ENCODE data around the gene CRTAP.
"Not testable (repeated sequence)": the region's sequence is repeated elsewhere in the genome, so short reads cannot be mapped to it uniquely, and the experiment has no call there.

The CRTAP gene

GRCh38 chr3:33113772-33114621 is at the start of gene CRTAP:
Gene CRTAP (plus strand): TSS chr3:33114014. CDS start chr3:33114078, 64 bp downstream.
- DNase-seq, result peak; percentile 89

- peak; percentile 33 for DNase-seq
Measured at GRCh38 chr3:33064929-33065328, 48.9 kb upstream of the CRTAP start.

- no peak for DNase-seq
Measured at GRCh38 chr3:33067484-33067883, 46.3 kb upstream of the CRTAP start.

- not testable (repeated sequence) for DNase-seq
Measured at GRCh38 chr3:33069862-33070261, 44.0 kb upstream of the CRTAP start.

GRCh38 chr3:33071181-33071580 is 42.6 kb upstream of the CRTAP start:
- no peak for DNase-seq

GRCh38 chr3:33071946-33072345 is 41.9 kb upstream of the CRTAP start:
- DNase-seq, result no peak

- DNase-seq, result peak; percentile 67
Measured at GRCh38 chr3:33074217-33075067, 39.4 kb upstream of the CRTAP start.

- DNase-seq, result no peak
Measured at GRCh38 chr3:33075995-33076394, 37.8 kb upstream of the CRTAP start.

GRCh38 chr3:33076952-33077351 is 36.9 kb upstream of the CRTAP start:
- no peak for DNase-seq

GRCh38 chr3:33077976-33078375 is 35.8 kb upstream of the CRTAP start:
- no peak for DNase-seq

- not testable (repeated sequence) for DNase-seq
Measured at GRCh38 chr3:33079813-33080212, 34.0 kb upstream of the CRTAP start.

GRCh38 chr3:33081812-33082211 is 32.0 kb upstream of the CRTAP start:
- DNase-seq, result no peak

GRCh38 chr3:33083958-33084357 is 29.9 kb upstream of the CRTAP start:
- no peak for DNase-seq

- no peak for DNase-seq
Measured at GRCh38 chr3:33088691-33089090, 25.1 kb upstream of the CRTAP start.

- no peak for DNase-seq
Measured at GRCh38 chr3:33089515-33089914, 24.3 kb upstream of the CRTAP start.

GRCh38 chr3:33091746-33092145 is 22.1 kb upstream of the CRTAP start:
- DNase-seq, result no peak

GRCh38 chr3:33092496-33093254 is 21.1 kb upstream of the CRTAP start:
- no peak for DNase-seq

- no peak for DNase-seq
Measured at GRCh38 chr3:33093847-33094246, 20.0 kb upstream of the CRTAP start.

GRCh38 chr3:33095436-33095835 is 18.4 kb upstream of the CRTAP start:
- DNase-seq, result no peak

GRCh38 chr3:33096093-33096868 is 17.5 kb upstream of the CRTAP start:
- peak; percentile 41 for DNase-seq

- DNase-seq, result no peak
Measured at GRCh38 chr3:33099109-33099645, 14.6 kb upstream of the CRTAP start.

GRCh38 chr3:33099701-33100100 is 14.1 kb upstream of the CRTAP start:
- no peak for DNase-seq
